ENCODE data around the gene GPX1.

- TF ChIP-seq CTCF (conservative IDR thresholded peaks at IDR 0.05) = no peak
- no peak for TF ChIP-seq EZH2 (IDR thresholded peaks at IDR 0.05; ENCODE audit: low read depth)
Measured at GRCh38 chr3:49383387-49383786, 25.2 kb upstream of the GPX1 start.

All from PC-9 (cell line).